PC-3 (cell line): ENCODE data around the gene DPPA5. TPM values are rescaled to one million over a fixed set of nuclear protein-coding genes. Genes with fewer than 3 reads are reported as not detected.

ENCODE experiments used
- ATAC-seq: fragments of 200-7000 bp; cut with Tn5 transposase; 2 replicates; pipeline ENCODE4 v1.9.1; 2020; ENCODE audit warnings: mild to moderate bottlenecking, moderate library complexity
- BruUV-seq: library from RNA; stranded (reverse); fragments of 400-500 nt; replicated peaks from 2 replicates; lab custom pipeline; 2021; lab: Mats Ljungman, UMichigan
- CTCF ChIA-PET: fragments of 300-600 bp; sonication (Branson Sonifier 250); formaldehyde crosslinking; loops from one replicate; lab custom pipeline; 2022; ENCODE audit warnings: antibody characterized with exemption; lab: Charles Lee
- POLR2A ChIA-PET: fragments of 300-600 bp; sonication (Branson Sonifier 250); formaldehyde crosslinking; loops from one replicate; lab custom pipeline; 2022; ENCODE audit warnings: antibody characterized with exemption; ENCODE audit not compliant: unreplicated experiment; lab: Charles Lee
- DNase-seq: peaks from one replicate; pipeline ENCODE4 v3.0.0-alpha.2; 2015
- H2AFZ ChIP-seq: fragments of 300-600 bp; sonication (generic); 2 replicates; pipeline ENCODE4 v1.6.0; 2016; ENCODE audit warnings: antibody characterized with exemption, low read length
- H3F3A ChIP-seq: fragments of 300-600 bp; sonication (generic); one replicate; pipeline ENCODE4 v1.6.0; 2017; ENCODE audit warnings: antibody characterized with exemption, low read length, control low read depth, mild to moderate bottlenecking; ENCODE audit not compliant: unreplicated experiment
- H3K27ac ChIP-seq: fragments of 300-600 bp; sonication (generic); 2 replicates; pipeline ENCODE4 v1.5.1; 2016; ENCODE audit warnings: mild to moderate bottlenecking, low read length
- H3K27me3 ChIP-seq: fragments of 300-600 bp; sonication (generic); 2 replicates; pipeline ENCODE4 v1.6.1; 2016; ENCODE audit warnings: low read length, mixed read lengths
- H3K36me3 ChIP-seq: fragments of 300-600 bp; sonication (generic); 2 replicates; pipeline ENCODE4 v1.6.1; 2016; ENCODE audit warnings: low read depth, mixed run types, low read length, mixed read lengths
- H3K4me1 ChIP-seq: fragments of 300-600 bp; sonication (generic); 2 replicates; pipeline ENCODE4 v1.5.1; 2016; ENCODE audit warnings: low read length; ENCODE audit not compliant: insufficient read depth
- H3K4me2 ChIP-seq: fragments of 300-600 bp; sonication (generic); 2 replicates; pipeline ENCODE4 v1.6.0; 2016; ENCODE audit warnings: low read length
- H3K4me3 ChIP-seq: fragments of 300-600 bp; sonication (generic); 2 replicates; pipeline ENCODE4 v1.5.1; 2016; ENCODE audit warnings: mild to moderate bottlenecking, low read length, mixed read lengths
- H3K79me2 ChIP-seq: fragments of 300-600 bp; sonication (generic); 2 replicates; pipeline ENCODE4 v1.6.1; 2017; ENCODE audit warnings: low read length, mixed read lengths
- H3K9ac ChIP-seq: fragments of 300-600 bp; sonication (generic); 2 replicates; pipeline ENCODE4 v1.6.0; 2016; ENCODE audit warnings: mild to moderate bottlenecking, low read length
- H3K9me2 ChIP-seq: fragments of 300-600 bp; sonication (generic); replicated peaks from 2 replicates; pipeline ENCODE4 v1.6.1; 2016; ENCODE audit warnings: mixed run types, low read length, mixed read lengths
- H3K9me3 ChIP-seq: fragments of 300-600 bp; sonication (generic); 2 replicates; pipeline ENCODE4 v1.6.1; 2016; ENCODE audit warnings: low read length, mixed read lengths
- H4K20me1 ChIP-seq: fragments of 300-600 bp; sonication (generic); 2 replicates; pipeline ENCODE4 v1.6.1; 2016; ENCODE audit warnings: low read length, mixed read lengths
- EZH2 ChIP-seq: fragments of 300-600 bp; sonication (generic); IDR thresholded peaks from one replicate; pipeline ENCODE4 v1.6.1; 2017; ENCODE audit warnings: antibody characterized with exemption, mild to moderate bottlenecking, low read length; ENCODE audit not compliant: unreplicated experiment
- EZH2phosphoT487 ChIP-seq: fragments of 300-600 bp; sonication (generic); IDR thresholded peaks from 2 replicates; pipeline ENCODE4 v1.6.1; 2018; ENCODE audit warnings: mild to moderate bottlenecking, antibody characterized with exemption, low read length, borderline replicate concordance
- intact Hi-C: fragments of 100-400 bp; cut with micrococcal nuclease; formaldehyde crosslinking; loops from 2 replicates; pipeline ENCODE4 v1.9.0; 2023
- total RNA-seq: library from RNA; depleted of rRNA; stranded (reverse); fragments of >200 nt; gene quantifications from 2 replicates; pipeline ENCODE4 v1.2.3, GENCODE V29; 2014
- TF ChIP-seq, protein P1 (sequence below): fragments of 300-600 bp; sonication (generic); conservative IDR thresholded peaks from 2 replicates; pipeline ENCODE4 v1.5.1; 2017; ENCODE audit warnings: antibody characterized with exemption, low read depth, mild to moderate bottlenecking, low read length

DPPA5 gene
- total RNA-seq, 1 experiment from 2014 or later: not detected

DNA sequence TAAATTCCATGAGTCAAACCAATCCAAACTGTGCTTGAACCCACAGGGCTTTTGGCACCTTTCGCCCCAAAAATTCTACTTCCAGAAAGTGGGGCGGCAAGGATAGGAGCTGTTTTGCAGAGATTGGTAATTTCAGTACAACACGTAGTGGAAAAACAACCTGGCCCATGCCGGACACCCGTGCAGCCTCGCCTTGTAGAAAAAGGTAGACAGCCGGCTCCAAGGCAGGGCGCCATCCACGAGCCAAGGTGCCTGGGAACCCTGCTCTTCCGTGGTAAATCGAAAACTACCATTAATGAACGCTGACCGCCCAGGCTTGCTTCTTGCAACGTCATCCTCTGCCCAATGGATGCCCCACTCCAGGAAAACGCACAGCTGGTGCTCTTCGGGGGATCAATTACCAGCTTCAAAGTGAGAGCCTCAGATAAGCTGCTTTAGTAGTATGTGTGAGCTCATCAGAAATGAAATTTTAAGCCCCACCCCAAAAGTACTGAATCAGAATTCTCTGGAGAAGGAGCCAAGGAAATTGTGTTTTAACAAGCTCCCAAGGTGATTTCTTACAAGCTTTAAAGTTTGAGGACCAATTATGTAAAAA, 13.8 kb upstream of the DPPA5 start:
- no peak for DNase-seq
- H3K9ac ChIP-seq: no peak overlapping the region
- no peak overlapping the region for H3K4me3 ChIP-seq
- H3K4me2 ChIP-seq: no peak overlapping the region
- ChIA-PET CTCF (interaction anchor here (0.6 kb wide), 1 partner anchor 212 kb away, joined by 3 read pairs; no protein-coding TSS in a partner anchor), POLR2A (interaction anchor here (0.5 to 0.7 kb wide), 2 partner anchors 31 to 718 kb away, joined by 3 read pairs; no protein-coding TSS in a partner anchor)
- no peak overlapping the region for H2AFZ ChIP-seq
- BruUV-seq: no TSS peak
- no peaks in the 10 kb centered on the region for H3K27me3 ChIP-seq
- no peaks in the 10 kb centered on the region for H3K79me2 ChIP-seq
- H3K4me1 ChIP-seq: no peaks in the 10 kb centered on the region
- TF ChIP-seq EZH2 (no peak), EZH2phosphoT487 (no peak)
- TF ChIP-seq, protein P1, sequence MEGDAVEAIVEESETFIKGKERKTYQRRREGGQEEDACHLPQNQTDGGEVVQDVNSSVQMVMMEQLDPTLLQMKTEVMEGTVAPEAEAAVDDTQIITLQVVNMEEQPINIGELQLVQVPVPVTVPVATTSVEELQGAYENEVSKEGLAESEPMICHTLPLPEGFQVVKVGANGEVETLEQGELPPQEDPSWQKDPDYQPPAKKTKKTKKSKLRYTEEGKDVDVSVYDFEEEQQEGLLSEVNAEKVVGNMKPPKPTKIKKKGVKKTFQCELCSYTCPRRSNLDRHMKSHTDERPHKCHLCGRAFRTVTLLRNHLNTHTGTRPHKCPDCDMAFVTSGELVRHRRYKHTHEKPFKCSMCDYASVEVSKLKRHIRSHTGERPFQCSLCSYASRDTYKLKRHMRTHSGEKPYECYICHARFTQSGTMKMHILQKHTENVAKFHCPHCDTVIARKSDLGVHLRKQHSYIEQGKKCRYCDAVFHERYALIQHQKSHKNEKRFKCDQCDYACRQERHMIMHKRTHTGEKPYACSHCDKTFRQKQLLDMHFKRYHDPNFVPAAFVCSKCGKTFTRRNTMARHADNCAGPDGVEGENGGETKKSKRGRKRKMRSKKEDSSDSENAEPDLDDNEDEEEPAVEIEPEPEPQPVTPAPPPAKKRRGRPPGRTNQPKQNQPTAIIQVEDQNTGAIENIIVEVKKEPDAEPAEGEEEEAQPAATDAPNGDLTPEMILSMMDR: no peak
- intact Hi-C loops: no loop called here
- H3K36me3 ChIP-seq: no peaks in the 10 kb centered on the region
- no peaks in the 10 kb centered on the region for H3F3A ChIP-seq
- no peak for ATAC-seq
- H4K20me1 ChIP-seq: no peaks in the 10 kb centered on the region
- no peak overlapping the region for H3K27ac ChIP-seq
- no peaks in the 10 kb centered on the region for H3K9me3 ChIP-seq
- no peaks in the 10 kb centered on the region for H3K9me2 ChIP-seq

DNA sequence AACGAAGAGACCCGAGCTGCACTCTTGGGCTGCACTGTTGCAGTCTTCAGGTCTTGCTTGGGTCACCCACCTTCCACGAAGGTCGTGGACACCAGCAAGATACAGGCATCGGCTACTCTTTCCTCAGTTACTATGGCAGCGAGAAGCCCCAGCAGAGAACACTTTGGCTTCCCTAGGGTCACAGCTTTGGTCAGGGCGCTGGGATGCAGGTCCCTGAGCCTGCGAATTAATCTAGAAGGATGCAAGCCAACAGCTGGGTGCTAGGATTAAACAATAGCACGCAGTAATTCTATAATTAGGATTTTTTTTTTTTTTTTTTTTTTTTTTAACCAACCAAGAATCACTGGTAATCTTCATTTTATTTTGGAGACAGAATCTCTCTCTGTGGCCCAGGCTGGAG, 10.5 kb upstream of the DPPA5 start:
- no TSS peak for BruUV-seq
- Histone ChIP-seq H3K79me2 (no peaks in the 10 kb centered on the region), H3K9me3 (no peaks in the 10 kb centered on the region), H3K4me3 (no peak overlapping the region), H3F3A (no peaks in the 10 kb centered on the region), H3K27ac (no peak overlapping the region), H3K9me2 (no peaks in the 10 kb centered on the region), H4K20me1 (no peaks in the 10 kb centered on the region), H3K36me3 (no peaks in the 10 kb centered on the region), H3K27me3 (no peaks in the 10 kb centered on the region), H3K4me1 (no peaks in the 10 kb centered on the region), H3K9ac (no peak overlapping the region), H2AFZ (no peak overlapping the region), H3K4me2 (no peak overlapping the region)
- intact Hi-C loops: no loop called here
- ATAC-seq (no peak), DNase-seq (no peak)
- TF ChIP-seq, protein P1: no peak
- TF ChIP-seq EZH2phosphoT487 (no peak), EZH2 (no peak)
- ChIA-PET CTCF (no interaction called here), POLR2A (no interaction called here)

DNA sequence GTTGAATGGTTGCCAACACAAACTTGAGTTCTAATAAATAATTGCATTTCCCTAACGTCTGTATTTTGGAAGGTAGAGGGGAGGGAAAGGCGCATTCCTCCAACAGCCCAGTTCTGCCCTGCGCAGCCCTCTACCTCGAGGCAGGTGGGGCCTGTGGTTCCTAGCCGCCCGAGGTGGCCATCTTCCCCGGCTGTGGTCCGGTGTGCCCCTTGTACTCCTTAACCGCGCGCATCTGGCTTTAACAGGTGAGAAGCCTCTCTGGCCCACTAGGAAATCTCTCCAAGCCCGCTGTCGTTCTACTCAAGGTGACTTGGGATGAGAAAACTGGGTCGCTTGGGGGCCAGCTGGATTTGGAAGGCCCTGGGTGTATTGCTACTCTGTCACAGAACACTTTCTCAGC, 10.0 kb upstream of the DPPA5 start:
- Histone ChIP-seq H3K9me3 (no peaks in the 10 kb centered on the region), H3K4me2 (no peak overlapping the region), H3K27ac (no peak overlapping the region), H2AFZ (no peak overlapping the region), H3K4me1 (no peaks in the 10 kb centered on the region), H3K4me3 (no peak overlapping the region), H3K79me2 (no peaks in the 10 kb centered on the region), H3K36me3 (no peaks in the 10 kb centered on the region), H3K9me2 (no peaks in the 10 kb centered on the region), H3K27me3 (no peaks in the 10 kb centered on the region), H4K20me1 (no peaks in the 10 kb centered on the region), H3K9ac (no peak overlapping the region), H3F3A (no peaks in the 10 kb centered on the region)
- ChIA-PET CTCF (no interaction called here), POLR2A (no interaction called here)
- intact Hi-C loops: no loop called here
- no peak for TF ChIP-seq EZH2phosphoT487
- no peak for TF ChIP-seq EZH2
- TF ChIP-seq, protein P1: no peak
- DNase-seq: no peak
- BruUV-seq: no TSS peak
- no peak for ATAC-seq
